Gastroesophageal sphincter (tissue), 4 donors: Measurements from ENCODE around the gene PIP5KL1. TPM values are rescaled to one million over a fixed set of nuclear protein-coding genes. Genes with fewer than 3 reads are reported as not detected.

Experiments used
- ATAC-seq: fragments of 150-250 bp; one replicate; pipeline ENCODE4 v1.9.1; 2016; ENCODE audit warnings: mild to moderate bottlenecking, moderate library complexity
- H3K27ac ChIP-seq, 4 donors: fragments of 200-600 bp; sonication (generic) in 3 of 4; 1 replicate in 3 of 4; 2 replicates in 1 of 4; pipeline ENCODE4 v1.5.1; 2016 to 2019
- H3K27me3 ChIP-seq: fragments of 200-600 bp; sonication (generic); one replicate; pipeline ENCODE4 v1.5.1; 2019
- H3K36me3 ChIP-seq, 2 donors: fragments of 200-600 bp; sonication (generic); one replicate each; pipeline ENCODE4 v1.5.1; 2019; ENCODE audit warnings: control low read depth in 1 of 2
- H3K4me1 ChIP-seq, 3 donors: fragments of 200-600 bp; sonication (generic); 1 replicate in 2 of 3; 2 replicates in 1 of 3; pipeline ENCODE4 v1.5.1; 2016 to 2019; ENCODE audit warnings: control low read depth in 2 of 3
- H3K4me3 ChIP-seq, 2 donors: fragments of 200-600 bp; sonication (generic); one replicate each; pipeline ENCODE4 v1.5.1; 2019; ENCODE audit warnings: mild to moderate bottlenecking in 1 of 2, moderate library complexity in 1 of 2
- H3K9me3 ChIP-seq, 3 donors: fragments of 200-600 bp; sonication (generic); one replicate each; pipeline ENCODE4 v1.5.1; 2017 to 2019; ENCODE audit warnings: control low read depth in 2 of 3
- CTCF ChIP-seq, 4 experiments: fragments of 200-600 bp in 2 of 4; fragments of 450-650 bp in 2 of 4; sonication (generic) in 1 of 4; IDR thresholded peaks; one replicate each; pipeline ENCODE4 v1.5.1; 2017 to 2019; ENCODE audit warnings: antibody characterized with exemption in 4 of 4, mild to moderate bottlenecking in 2 of 4, moderate library complexity in 2 of 4
- EP300 ChIP-seq: sonication (generic); formaldehyde crosslinking; IDR thresholded peaks from one replicate; pipeline ENCODE4 v1.6.1; 2017; ENCODE audit warnings: antibody characterized with exemption, mild to moderate bottlenecking
- POLR2A ChIP-seq, 2 donors: fragments of 450-650 bp; IDR thresholded peaks; one replicate each; pipeline ENCODE4 v1.6.1; 2017; ENCODE audit warnings: antibody characterized with exemption in 2 of 2, mild to moderate bottlenecking in 2 of 2, moderate library complexity in 1 of 2
- POLR2AphosphoS5 ChIP-seq: sonication (generic); formaldehyde crosslinking; IDR thresholded peaks from one replicate; pipeline ENCODE4 v1.6.1; 2017; ENCODE audit warnings: antibody characterized with exemption
- WGBS, 2 donors: methylation state at CpG; one replicate each; pipeline ENCODE4 v1.1.5; 2018; ENCODE audit warnings: low coverage in 1 of 2; 5-methylcytosine and 5-hydroxymethylcytosine counted together
- total RNA-seq, 4 donors: library from RNA; depleted of rRNA; stranded (reverse); fragments of >200 nt; gene quantifications; one replicate each; pipeline ENCODE4 v1.1.0, GENCODE V29; 2016

PIP5KL1 gene
- total RNA-seq, 4 donors from 2014 or later = 0.66 to 3.4 (median 3.1) TPM; not detected in 1

DNA sequence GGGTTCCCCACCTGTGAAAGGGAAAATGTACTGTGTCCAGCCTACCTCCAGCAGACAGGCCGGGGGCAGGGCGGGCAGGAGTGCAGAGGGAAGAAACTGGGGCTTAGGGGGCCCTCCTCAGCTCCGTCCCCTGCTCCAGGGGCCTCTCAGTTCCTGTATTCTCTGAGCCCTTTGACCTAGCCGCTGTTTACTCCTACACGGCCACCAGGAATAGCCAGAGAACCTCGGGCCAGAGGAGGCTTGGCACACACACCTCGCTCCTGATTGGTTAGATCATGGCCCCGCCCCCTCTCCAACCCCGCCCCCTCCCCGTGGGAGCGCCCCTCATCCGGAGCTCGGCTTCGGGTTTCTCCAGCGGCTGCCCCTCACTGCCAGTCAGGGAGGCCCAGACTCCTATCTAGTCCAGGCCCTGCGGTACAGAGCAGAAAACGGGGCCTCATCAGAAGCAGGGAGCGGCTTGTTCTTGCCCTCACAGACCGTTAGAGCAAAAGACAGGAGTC is 33.3 kb downstream of the PIP5KL1 start:
- H3K4me1 ChIP-seq = peaks cover 0 to 53% (median 19%) of the 10 kb centered on the region in 3 donors
- peaks cover 0 to 13% (median 0%) of the 10 kb centered on the region in 3 donors for H3K9me3 ChIP-seq
- WGBS, 2 donors = no CpG with 5 or more reads among the region's 19 CpGs
- peak; percentile 84 for ATAC-seq
- H3K4me3 ChIP-seq = peak overlapping the region; percentile 8 to 99
- peak overlapping the region; percentile 68 to 98 (median 96) for H3K27ac ChIP-seq
- TF ChIP-seq CTCF (IDR thresholded peaks at IDR 0.05) = no peak
- TF ChIP-seq POLR2A (IDR thresholded peaks at IDR 0.05) = peak; percentile 18 to 37
- peak; percentile 48 for TF ChIP-seq POLR2AphosphoS5
- H3K27me3 ChIP-seq = no peaks in the 10 kb centered on the region
- peaks cover 0 to 44% of the 10 kb centered on the region in 2 donors for H3K36me3 ChIP-seq

DNA sequence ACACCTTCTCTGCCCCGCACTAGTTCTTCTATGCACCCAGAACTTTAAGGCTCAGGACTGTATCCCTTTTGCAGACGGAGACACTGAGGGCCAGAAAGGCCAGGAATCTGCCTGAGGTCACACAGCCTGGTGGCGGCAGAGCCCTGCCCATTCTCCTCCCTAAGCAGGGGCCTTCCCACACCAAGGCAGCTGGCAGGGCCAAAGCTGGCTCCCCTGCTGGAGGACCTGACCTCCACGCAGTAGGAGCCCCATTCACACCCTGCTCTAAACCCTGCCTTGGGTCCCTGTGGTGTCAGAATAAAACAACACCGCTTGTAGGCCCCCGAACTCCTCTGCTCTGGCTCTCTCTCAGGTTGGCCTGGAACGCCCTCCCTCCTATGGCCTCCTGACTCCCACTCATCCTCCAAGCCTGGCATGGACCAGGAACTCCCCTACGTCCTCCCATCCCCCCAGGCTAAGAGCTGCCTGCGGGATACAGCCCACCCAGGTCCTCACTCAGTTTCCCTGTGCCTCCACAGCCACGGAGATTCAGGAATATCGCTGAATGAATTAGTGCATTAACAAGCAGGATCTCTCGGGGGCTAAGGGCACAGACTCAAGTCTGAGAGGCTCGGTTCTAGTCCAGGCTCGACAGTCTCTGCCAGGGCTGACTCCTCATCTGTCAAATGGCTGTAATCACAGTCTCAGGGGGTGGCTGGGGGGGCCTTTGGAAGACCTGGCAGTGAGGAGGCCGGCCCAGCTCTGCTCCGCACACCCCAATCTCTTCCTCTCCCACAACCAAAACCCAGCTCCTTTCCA is 34.0 kb downstream of the PIP5KL1 start:
- peak; percentile 0 for ATAC-seq
- H3K27ac ChIP-seq = peak overlapping the region; percentile 37 to 98 (median 96)
- TF ChIP-seq POLR2A (IDR thresholded peaks at IDR 0.05) (peak in 1 of 2 donors; percentile 9), EP300 (no peak), POLR2AphosphoS5 (no peak)
- peak overlapping the region; percentile 8 to 99 for H3K4me3 ChIP-seq
- no peaks in the 10 kb centered on the region for H3K27me3 ChIP-seq
- H3K9me3 ChIP-seq = peaks cover 0 to 13% (median 0%) of the 10 kb centered on the region in 3 donors
- 60% methylated on average over 5 of the region's 16 CpGs; no CpG with 5 or more reads in 1 of the 2 donors for WGBS, 2 donors
- peaks cover 0 to 53% (median 19%) of the 10 kb centered on the region in 3 donors for H3K4me1 ChIP-seq
- H3K36me3 ChIP-seq = peaks cover 0 to 50% of the 10 kb centered on the region in 2 donors

- peaks cover 0 to 13% (median 0%) of the 10 kb centered on the region in 3 donors for H3K9me3 ChIP-seq
- H3K27ac ChIP-seq = peak overlapping the region in 2 of 4 donors; percentile 94 to 97
- 70 to 83% methylated on average over 1 to 2 of the region's 8 CpGs for WGBS, 2 donors
- ATAC-seq = no peak
- no peaks in the 10 kb centered on the region for H3K27me3 ChIP-seq
- H3K4me1 ChIP-seq = peaks cover 0 to 47% (median 19%) of the 10 kb centered on the region in 3 donors
- H3K36me3 ChIP-seq = peaks cover 0 to 58% of the 10 kb centered on the region in 2 donors
- no peak overlapping the region for H3K4me3 ChIP-seq
- TF ChIP-seq POLR2A (IDR thresholded peaks at IDR 0.05) (no peak), POLR2AphosphoS5 (no peak), CTCF (IDR thresholded peaks at IDR 0.05) (no peak), EP300 (no peak)
Observed at GRCh38 chr9:127895811-127896210, 34.8 kb downstream of the PIP5KL1 start.

DNA sequence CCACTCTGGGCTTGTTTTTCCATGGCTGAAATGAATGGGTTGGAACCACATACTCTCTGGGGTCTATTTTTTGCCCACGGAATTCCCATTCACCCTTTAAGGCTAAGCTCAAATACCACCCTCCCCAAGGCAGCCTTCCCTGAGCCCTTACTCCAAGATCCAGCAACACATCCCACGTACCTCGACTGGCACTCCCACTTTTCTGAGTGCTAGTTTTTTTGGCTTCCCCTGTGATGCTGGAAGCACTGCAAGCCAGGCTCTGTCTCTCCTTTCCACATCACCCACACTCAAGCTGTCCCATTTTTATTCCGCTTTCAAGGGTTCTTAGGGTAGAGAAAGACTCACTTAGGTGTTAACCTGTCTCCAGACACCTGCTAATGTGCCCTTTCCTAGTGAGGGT is 37.2 kb downstream of the PIP5KL1 start:
- H3K36me3 ChIP-seq = peaks cover 0 to 82% of the 10 kb centered on the region in 2 donors
- no peak for ATAC-seq

More for the DNA sequence above, 37.2 kb downstream of the PIP5KL1 start:
- 92 to 100% methylated on average over 3 to 4 of the region's 4 CpGs for WGBS, 2 donors
- TF ChIP-seq POLR2AphosphoS5 = no peak
- no peak for TF ChIP-seq POLR2A (IDR thresholded peaks at IDR 0.05)
- no peak for TF ChIP-seq EP300
- no peak for TF ChIP-seq CTCF (IDR thresholded peaks at IDR 0.05)
- Histone ChIP-seq H3K27ac (no peak overlapping the region), H3K4me1 (peaks cover 0 to 30% (median 10%) of the 10 kb centered on the region in 3 donors), H3K4me3 (no peak overlapping the region), H3K27me3 (no peaks in the 10 kb centered on the region), H3K9me3 (peaks cover 0 to 13% (median 0%) of the 10 kb centered on the region in 3 donors)
